GM21717 (cell line): Measurements from ENCODE around the gene RNPEP.
"Not testable (repeated sequence)": the region's sequence is repeated elsewhere in the genome, so short reads cannot be mapped to it uniquely, and the experiment has no call there.

Experiments
- ATAC-seq: cut with Tn5 transposase; IDR thresholded peaks from one replicate; pipeline ENCODE4 v1.9.1; 2021; ENCODE audit warnings: mild to moderate bottlenecking, moderate library complexity; ENCODE audit not compliant: unreplicated experiment

Gene RNPEP

DNA sequence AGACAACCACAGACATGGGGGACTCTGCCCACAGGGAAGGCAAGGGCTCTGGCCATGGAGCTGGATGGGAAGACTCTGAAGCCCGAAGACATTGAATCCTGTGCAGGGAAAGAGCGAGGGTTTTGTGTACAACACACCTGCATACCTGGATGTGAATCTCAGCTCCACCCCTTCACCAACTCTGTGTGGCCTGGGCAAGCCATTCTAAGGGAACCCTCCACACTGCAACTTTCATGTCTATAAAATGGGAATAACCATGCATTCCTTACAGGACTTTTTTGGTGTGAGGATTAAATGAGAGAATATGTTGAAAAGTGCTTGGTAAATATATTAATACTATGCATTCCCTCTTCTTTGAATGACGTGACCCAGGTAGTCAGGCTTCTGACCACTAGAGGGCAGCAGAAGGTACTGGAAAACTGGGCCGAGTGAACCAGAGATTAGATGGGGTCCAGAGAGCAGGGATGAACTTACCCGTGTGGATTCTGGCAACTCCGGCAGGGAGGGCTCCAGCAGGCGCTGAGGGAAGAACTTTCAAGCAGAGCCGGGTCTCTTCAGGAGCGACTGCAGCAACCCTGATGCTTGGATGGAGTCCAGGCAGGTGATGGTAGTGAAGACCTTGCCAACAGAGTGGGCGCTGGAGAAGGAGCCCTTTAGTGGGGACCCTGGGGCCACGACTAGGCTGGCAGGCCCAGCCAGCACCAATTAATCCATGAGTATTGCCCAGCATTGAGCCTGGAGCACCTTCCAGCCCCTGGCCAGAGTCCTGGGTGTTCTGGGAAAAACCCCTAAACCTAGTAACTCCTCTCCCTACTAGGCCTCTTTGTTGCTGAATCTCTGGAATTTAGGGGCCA is 27.1 kb downstream of the RNPEP start:
- peak; percentile 57 for ATAC-seq

DNA sequence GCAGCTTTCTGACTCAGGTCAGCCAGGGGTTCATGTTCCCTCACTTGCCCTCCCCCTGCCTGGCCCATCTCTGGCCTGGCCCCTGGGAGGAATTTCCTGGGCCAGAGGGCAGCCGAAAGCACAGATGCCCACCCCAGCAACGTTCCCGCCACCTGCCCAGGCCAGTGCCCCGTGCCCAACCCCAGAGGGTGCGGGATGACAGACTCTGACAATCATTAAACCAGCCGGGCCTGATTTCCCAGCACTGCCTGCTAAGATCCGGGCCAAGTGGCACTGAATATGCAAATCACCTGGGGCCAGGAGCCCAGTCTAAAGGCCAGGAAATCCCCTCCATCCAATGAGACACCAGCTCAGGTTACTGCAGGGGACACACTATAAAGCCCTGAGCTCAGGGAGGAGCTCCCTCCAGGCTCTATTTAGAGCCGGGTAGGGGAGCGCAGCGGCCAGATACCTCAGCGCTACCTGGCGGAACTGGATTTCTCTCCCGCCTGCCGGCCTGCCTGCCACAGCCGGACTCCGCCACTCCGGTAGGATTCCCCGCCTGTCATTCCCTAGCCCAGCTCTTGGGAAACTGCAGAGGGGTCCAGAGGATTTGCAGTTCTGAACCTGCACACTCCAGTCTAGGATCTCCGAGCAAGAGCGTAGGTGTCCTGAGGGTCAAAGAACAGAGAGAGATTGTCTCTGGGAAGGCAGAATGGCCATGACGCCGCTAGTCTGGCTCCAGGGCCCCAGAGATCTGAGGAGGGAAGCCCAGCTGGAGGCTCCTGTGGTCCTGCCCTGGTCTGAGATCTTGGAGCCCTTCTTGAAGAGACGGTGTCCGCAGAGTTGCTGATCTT is 27.9 kb downstream of the RNPEP start, which contains the start of gene ELF3:
Gene ELF3 (plus strand): TSS at position 408 of the 836 bp plus-strand sequence. CDS start 550 bp downstream, outside the sequence.
- ATAC-seq: peak; percentile 62

DNA sequence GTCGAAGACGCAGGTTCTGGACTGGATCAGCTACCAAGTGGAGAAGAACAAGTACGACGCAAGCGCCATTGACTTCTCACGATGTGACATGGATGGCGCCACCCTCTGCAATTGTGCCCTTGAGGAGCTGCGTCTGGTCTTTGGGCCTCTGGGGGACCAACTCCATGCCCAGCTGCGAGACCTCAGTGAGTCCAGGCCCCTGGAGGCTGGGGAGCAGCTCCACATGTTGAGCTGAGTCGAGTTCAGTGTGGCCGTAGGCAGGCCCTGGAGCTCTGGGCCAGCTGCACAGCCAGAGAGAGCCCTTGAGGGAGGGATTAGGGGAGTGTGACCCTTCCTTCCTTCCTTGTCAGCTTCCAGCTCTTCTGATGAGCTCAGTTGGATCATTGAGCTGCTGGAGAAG is 29.5 kb downstream of the RNPEP start:
- ATAC-seq: no peak

DNA sequence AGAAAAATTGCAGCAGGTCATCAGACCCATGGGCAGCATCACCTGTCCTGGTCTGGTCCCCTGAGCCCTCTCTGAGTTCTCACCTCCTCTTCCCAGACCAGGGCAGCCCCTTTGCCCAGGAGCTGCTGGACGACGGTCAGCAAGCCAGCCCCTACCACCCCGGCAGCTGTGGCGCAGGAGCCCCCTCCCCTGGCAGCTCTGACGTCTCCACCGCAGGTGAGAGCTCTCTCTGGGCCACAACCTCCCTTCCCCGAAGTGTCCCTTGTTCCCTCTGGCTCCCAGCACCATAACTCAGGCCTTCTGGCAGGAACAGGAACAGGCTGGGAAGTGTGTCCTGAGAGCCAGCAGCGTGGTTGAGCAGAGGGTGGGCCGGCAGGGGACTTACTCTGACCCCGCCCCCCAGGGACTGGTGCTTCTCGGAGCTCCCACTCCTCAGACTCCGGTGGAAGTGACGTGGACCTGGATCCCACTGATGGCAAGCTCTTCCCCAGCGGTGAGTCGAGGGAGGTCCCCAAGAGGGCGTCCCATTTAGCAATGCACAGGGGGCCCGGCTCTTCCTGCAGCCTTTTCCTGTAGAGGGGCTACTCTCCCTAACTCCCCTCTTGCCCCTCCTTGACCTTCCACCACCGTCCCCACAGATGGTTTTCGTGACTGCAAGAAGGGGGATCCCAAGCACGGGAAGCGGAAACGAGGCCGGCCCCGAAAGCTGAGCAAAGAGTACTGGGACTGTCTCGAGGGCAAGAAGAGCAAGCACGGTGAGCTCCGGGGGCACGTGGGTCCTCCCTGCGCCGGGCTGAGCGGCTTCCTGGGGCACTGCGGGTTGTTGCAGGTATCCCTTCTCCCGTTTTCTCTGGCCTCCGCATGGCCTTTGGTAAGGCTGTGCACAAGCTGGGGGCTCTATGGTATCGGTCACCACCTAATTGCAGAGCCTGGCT is 30.4 kb downstream of the RNPEP start:
- ATAC-seq: no peak

DNA sequence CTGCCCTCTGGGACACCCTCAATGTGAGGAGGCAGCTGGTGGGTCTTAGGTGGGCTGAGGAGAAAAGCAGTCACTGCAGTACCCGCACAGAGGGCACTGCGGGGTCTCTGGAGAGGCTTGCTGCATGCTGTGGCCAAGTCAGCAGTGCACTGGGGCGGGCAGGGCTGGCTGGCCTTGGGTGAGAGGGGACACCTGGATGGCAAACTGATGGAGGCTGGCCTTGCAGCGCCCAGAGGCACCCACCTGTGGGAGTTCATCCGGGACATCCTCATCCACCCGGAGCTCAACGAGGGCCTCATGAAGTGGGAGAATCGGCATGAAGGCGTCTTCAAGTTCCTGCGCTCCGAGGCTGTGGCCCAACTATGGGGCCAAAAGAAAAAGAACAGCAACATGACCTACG is 31.2 kb downstream of the RNPEP start:
- no peak for ATAC-seq

DNA sequence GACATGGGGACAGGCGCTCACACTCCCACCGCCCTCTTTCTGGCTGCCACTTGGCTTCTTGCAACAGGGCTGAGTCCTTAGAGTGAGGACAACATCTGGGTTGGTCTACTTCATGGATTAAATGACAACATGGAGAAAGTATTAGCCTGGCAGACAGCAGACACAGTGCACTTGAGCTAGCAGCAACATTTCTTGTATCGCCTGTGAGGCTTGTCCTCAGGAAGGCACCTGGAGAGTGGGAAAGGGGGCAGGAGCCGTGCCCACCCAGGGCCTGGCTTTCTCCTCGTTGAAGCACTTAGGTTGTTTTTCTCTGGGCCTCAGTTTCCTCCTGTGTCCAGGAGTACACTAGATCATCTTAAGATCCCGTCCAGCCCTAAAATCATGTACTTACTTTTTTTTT is 31.6 kb downstream of the RNPEP start:
- ATAC-seq: no peak

DNA sequence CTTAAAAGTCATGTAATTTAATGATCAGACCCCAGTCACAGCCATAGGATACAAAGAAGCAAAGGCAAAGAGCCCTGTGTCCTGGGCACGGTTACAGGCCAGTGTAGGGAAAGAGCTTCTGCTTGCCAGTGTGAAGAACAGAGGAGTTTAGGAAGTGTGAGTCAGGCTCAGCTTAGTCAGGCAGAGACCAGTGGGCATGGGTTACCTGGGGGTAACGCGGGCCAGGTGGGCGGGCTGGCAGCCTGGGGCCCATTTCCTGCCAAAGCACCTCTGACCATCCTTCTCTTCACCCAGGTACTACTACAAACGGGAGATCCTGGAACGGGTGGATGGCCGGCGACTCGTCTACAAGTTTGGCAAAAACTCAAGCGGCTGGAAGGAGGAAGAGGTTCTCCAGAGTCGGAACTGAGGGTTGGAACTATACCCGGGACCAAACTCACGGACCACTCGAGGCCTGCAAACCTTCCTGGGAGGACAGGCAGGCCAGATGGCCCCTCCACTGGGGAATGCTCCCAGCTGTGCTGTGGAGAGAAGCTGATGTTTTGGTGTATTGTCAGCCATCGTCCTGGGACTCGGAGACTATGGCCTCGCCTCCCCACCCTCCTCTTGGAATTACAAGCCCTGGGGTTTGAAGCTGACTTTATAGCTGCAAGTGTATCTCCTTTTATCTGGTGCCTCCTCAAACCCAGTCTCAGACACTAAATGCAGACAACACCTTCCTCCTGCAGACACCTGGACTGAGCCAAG is 32.6 kb downstream of the RNPEP start:
- no peak for ATAC-seq

DNA sequence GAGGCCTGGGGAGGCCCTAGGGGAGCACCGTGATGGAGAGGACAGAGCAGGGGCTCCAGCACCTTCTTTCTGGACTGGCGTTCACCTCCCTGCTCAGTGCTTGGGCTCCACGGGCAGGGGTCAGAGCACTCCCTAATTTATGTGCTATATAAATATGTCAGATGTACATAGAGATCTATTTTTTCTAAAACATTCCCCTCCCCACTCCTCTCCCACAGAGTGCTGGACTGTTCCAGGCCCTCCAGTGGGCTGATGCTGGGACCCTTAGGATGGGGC is 33.2 kb downstream of the RNPEP start:
- ATAC-seq: no peak

DNA sequence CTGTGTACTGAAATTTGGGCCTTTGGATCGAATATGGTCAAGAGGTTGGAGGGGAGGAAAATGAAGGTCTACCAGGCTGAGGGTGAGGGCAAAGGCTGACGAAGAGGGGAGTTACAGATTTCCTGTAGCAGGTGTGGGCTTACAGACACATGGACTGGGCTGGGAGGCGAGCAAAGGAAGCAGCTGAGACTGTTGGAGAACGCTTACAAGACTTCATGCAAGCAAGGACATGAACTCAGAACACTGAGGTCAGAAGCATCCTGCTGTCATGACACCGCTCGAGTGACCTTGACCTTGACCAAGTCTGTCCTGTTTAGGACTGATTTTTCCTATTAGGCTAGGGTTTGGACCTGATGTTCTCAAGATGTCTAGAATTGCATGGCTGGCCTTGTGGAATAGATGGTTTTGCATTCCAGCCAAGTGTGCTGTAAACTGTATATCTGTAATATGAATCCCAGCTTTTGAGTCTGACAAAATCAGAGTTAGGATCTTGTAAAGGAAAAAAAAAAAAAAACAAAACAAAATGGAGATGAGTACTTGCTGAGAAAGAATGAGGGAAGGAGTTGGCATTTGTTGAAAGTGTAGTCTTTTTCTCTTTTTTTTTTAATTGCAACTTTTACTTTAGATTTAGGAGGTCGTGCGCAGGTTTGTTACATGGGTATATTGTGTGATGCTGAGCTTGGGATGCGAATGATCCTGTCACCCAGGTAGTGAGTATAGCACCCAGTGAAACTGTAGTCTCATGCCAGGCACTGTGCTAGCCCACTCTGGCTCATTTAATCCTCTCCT is 33.8 kb downstream of the RNPEP start:
- ATAC-seq: no peak

DNA sequence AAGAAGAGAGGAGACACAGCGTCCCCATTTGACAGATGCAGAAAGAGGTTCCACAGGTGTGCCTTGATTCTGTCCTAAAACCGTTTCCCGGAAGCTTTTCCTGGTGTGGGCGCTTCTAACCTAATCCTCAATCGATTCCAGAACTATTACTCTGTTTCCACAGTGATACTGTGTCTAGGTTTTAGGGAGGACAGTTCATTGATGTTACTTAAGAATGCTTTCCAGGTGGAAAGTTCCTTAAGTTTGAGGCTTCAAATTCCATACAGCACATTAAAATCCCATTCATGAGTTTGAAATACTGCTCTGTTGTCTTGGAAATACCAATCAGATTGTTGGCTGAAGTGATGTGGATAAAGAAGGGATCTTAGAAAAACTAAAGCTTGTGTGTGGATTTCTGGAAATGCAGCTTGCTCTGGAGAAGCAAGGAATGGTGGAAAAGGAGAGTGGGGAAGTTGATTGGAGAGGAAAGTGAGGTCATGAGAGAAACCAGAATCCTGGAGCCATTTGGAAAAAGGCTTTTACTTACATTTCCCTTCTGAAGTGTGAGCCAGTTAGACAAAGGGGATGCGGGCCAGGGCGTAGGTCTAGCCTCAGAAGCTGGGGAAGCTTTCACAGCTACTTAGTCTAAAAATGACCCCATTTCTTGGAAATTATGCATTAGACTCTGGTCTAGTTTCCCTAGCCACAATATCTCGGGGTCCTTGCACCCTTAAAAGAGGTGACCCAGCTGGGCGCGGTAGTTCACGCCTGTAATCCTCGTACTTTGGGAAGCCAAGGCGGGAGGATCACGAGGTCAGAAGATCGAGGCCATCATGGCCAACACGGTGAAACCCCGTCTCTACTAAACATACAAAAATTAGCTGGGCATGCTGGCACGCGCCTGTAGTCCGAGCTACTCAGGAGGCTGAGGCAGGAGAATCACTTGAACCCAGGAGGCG is 34.6 kb downstream of the RNPEP start:
- no peak for ATAC-seq

DNA sequence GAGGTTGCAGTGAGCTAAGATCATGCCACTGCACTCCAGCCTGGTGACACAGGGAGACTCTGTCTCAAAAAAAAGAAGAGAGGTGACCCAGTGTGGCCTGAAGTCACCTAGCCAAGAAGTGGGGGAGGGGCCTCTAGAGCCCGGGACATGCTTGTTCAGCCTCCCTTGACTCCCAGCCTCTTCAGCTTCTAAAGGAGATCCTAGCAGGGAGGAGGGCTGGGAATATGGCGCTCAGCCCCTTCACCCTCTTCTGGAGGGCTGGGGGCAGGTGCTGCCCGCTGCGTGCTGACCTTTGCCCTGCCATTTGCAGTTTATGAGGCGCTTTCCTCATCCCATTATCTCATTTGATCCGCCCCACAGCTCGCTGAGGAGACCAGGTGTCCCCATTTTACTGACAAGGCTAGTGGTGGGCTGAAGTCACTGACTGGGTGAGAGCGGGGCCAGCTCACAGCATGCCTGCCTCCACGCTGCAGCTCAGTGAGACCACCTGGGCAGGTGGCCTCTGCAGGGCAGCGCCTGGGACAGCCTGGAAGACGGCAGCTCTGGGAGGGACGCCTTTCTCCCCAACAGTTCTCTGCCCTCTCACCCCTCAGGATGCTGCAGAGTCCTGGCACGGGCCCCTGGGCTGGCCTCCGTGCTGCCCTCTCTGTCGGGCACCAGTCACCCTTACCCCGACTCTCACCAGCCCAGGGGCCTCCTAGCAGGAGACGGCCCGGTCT is 35.5 kb downstream of the RNPEP start:
- no peak for ATAC-seq

DNA sequence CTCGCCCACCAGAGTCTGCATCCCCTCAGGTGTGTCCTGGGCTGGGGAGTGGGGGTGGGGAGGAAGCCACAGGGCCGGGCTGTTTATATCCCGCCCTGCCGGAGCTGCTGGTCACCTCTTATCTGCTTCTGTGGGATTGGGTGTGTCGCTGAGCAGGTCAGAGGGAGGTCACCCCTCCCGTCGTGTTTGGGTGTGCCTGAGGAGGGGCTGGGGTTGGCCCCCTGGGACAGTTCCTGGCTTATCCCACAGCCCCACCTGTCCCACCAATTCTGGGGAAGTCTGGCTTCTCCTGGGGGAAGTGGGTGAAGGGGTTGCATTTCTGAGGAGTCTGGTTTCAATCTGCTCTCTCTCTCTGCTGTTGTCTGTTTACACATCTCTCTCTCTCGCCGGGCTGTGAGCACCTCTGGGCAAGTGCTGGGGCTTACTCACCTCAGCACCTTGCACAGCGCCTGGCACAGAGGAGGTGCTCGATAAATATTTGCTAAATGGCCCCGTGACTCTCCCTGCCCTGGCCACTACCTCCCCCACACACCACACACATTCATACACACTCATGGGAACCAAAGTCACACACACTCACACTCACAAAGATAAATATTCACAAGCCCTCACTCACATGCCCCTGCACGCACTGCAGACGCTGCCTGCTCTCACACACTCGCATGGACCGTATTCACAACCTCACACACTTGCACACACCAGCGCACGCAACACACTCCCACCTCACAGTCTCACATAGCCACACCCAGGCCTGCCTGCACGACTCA is 36.2 kb downstream of the RNPEP start:
- ATAC-seq: no peak

DNA sequence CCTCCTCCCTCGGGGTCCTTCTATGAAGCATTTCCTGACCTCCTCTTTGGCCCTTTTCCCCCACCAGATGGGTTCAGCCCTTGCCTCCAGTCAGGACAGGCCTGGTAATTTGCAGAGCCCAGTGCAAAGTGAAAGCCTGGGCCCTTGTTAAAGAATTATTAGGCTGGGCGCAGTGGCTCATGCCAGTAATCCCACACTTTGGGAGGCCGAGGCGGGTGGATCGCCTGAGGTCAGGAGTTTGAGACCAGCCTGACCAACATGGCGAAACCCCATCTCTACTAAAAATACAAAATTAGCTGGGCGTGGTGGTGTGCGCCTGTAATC is 36.7 kb downstream of the RNPEP start:
- not testable (repeated sequence) for ATAC-seq

DNA sequence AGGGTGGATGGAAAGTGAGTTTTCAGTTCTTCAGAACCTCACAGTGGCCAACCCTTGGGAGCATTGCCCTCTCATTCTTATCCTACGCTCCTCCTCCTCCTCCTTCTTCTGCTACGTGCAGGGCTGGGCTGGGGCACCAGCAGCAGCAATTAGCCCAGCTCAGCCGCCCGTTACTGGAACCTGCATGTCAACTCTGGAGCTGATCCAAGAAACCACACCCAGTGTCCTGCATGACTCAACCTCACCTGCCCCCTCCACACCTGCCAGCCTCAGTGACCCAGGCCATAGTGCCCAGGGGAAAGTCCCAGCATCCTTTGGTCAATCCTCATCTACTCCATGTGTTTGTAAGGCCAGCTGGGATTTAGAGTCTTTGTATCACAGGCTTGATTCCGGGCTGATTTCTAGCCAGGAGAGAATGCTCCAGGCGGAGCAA is 40.6 kb downstream of the RNPEP start:
- no peak for ATAC-seq

DNA sequence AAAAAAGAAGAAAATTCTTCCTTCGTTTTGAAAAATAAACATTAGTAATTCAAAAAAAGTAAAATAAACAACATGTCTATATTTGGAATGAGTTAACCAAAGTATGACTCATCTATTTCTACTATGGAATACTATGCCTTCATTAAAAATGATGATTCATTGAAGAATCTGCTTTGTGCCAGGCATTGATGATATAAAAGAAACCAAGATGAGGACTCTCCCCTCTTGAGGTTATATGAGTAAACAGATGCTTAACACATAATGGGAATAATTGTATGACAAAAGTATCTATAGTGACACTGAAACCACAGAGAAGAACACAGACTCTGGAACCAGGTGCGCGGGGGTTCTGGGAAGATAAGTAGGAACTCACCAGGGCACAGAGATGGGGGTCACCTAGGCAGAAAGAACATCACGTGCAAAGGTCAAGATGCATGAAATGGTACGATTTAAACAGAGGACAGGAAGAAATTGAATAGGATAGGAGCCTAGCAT is 46.8 kb downstream of the RNPEP start:
- ATAC-seq: no peak

DNA sequence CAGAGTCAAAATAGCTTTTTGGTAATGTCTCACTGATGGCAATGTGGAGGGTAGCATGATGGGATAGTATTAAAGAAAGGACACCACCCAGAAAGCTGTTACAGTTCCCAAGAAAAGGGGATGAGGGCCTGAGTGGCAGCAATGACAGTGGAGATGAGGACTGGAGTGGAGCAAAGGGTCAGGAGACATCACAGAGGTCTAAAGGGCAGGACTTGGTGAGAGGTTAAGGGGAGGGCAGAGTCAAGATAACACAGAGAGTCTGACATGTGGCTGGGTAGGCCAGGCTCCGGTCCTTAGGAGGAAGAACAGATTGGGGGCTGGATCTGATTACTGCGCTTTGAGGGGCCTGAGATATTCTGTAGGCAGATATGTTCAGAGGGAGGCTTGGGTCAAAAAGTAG is 47.3 kb downstream of the RNPEP start:
- ATAC-seq: no peak

DNA sequence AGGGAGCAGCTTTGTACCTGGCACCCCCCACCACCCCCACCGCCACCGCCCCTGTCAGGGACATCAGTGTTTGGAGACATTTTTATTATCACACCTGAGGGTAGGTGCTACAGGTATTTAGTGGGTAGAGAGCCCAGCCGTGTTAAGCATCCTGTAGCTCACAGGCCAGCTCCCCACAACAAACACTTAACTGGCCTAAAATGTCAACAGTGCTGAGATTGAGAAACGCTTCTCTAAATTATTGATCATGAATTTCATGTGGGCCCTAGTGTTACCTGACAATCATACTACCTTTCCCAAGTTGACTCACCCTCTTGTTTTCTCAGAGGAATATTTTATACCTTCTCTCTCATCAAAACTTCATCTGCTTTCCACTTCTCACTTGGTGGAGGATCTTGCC is 49.3 kb downstream of the RNPEP start:
- ATAC-seq: no peak
